Stimulated activated CD8-positive, alpha-beta memory T cell treated with anti-CD3 and anti-CD28 coated beads, Interleukin-7, amount 100 ng/mL, for 1 hour (primary cell): ENCODE data around the gene P2RX1.

Experiments
- DNase-seq, 2 donors: peaks; one replicate each; pipeline ENCODE4 v3.0.0-alpha.2; 2020; ENCODE audit warnings: low read depth in 2 of 2

Gene P2RX1

DNA sequence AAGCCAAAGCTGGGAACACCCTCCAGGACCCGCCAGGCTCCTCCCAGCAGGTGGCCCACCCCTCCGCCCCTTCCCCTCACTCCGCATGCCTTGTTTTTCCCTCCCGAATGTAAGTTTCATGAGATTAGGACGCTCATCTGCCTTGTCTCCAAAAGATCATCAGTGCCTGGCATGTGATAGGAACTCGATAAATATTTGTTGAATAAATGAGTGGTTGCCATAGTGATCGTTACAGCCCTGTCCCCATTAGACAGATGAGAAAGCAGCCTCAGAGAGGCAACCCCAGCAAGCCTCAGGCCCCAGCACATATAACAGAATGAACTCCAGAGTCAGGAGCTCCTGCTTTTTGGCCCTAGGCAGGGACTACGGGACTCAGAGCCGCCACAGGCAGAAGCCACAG is 28.5 kb downstream of the P2RX1 start:
- no peak for DNase-seq

DNA sequence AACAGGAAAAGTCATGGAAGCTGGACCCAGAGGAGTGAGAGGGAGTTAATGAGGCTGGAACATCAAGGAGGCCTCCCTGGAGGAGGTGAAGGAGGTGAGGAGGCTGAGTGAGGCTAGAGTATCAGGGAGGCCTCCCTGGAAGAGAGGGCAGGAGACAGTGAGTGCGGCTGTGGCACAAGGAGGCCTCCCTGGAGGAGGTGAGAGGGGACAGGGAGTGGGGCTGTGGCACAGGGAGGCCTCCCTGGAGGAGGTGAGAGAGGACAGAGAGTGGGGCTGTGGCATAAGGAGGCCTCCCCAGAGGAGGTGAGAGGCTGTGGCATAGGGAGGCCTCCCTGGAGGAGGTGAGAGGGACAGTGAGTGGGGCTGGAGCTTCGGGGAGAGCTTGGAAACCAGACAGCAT is 28.9 kb downstream of the P2RX1 start:
- DNase-seq: no peak

DNA sequence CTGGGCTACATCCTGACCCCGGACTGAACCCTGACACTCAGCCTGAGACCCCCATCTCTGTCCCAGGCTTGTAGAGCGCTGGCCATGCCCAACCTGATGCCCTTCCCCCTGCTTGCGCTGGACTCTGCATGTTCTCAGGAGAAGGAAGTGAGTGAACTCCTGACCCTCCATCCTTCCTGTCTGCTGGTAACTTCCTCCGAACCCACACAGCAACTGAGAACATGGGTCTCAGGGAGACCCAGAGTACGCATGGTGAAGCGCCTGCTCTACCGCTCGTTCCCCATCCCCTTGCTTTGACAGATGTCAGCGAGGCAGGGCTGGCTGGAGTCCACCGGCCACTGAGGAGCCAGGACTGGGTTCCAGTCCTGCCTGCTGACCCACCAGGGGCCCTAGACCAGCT is 29.5 kb downstream of the P2RX1 start:
- no peak for DNase-seq

DNA sequence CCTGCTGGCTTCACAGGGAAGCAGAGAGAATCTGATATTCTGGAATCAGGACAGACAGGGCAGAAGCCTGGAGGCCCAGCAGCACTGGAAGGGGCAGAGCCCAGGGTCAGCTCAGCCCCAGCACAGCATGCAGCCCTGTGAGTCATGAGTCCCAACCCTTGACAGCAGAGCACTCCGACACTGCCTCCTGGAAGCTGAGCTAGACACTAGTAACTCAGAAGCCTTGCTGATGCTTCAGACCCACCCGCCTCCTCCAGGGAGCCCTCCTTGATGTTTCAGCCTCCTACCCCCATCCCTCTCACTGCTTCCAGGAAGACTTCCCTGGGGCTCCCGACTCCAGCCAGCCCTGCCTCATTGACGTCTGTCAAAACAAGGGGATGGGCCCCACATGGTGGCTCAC is 30.3 kb downstream of the P2RX1 start:
- no peak for DNase-seq

DNA sequence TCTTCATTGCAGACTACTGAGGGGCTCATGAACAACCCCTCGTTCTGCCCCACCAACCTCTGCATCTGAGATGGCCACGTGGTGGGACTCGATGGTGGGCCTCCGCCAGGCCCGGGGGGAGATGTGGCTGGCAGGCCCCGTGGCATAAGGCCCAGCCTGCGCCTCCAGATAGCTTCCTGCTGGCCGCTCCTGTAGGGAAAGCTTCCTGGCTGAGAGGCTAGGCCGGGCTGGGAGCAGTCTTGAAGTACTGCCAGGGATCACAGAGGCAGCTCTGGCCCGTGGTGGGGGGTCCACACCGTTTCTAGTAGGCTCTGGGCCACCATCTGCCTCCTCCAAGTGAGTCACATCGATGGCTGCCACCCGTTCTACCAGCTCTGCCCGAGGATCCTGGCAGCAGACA is 31.0 kb downstream of the P2RX1 start:
- no peak for DNase-seq

DNA sequence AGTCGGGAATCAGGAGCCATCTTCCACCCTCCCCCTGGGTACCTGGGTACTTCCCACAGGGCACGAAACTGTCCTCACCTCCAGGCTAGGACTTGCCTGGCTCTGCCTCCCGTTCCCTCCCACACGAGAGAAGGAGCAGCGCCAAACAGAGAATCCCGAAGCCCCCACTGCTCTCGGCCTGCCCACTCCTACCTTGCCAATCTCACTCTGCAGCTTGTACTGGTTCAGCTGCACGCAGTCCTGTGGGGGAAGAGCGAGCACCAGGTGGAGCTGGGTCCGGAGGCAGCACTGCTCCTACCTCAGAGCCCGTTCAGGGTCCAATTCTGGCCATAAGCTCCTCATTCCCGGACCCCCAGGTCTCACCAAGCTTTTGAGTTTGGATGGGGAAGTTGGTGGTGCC is 32.1 kb downstream of the P2RX1 start:
- no peak for DNase-seq

DNA sequence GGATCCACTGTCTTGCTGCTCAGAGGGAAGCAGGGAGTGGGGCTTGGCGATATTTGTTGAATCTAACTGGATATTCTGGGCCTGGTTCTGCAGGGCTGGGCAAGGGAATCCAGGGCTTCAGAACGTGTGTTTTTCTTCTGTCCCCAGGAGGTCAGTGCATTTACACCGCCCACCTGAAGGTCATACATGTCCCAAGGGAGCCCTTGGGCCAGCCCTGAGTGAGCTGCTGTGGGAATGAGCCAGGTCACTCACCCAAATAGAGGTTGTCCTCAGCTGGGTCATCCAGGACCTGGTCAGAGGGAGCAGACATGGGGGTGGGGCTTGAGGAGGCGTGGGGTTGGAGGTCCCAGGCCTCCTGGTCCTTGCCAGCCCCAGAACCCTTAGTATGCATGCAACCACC is 34.0 kb downstream of the P2RX1 start:
- DNase-seq: no peak

DNA sequence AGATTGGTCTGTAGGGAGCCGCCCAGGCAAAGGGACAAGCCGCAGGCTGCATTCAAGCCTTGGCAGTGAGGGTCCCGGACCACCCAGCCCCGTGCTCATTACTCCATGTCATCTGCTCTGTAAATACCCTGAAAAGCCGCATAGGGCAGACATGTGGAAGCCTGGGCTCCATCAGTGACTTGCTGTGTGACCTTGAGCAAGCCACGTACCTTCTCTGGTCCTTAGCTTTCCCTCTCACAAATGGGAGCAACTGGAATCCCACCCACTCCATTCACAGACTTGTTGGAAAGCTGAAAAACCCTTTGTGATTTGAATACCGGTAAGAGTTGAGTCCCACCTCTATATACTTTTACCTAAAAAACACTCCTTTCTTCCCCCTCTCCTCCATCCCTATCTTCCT is 35.3 kb downstream of the P2RX1 start:
- DNase-seq: no peak

DNA sequence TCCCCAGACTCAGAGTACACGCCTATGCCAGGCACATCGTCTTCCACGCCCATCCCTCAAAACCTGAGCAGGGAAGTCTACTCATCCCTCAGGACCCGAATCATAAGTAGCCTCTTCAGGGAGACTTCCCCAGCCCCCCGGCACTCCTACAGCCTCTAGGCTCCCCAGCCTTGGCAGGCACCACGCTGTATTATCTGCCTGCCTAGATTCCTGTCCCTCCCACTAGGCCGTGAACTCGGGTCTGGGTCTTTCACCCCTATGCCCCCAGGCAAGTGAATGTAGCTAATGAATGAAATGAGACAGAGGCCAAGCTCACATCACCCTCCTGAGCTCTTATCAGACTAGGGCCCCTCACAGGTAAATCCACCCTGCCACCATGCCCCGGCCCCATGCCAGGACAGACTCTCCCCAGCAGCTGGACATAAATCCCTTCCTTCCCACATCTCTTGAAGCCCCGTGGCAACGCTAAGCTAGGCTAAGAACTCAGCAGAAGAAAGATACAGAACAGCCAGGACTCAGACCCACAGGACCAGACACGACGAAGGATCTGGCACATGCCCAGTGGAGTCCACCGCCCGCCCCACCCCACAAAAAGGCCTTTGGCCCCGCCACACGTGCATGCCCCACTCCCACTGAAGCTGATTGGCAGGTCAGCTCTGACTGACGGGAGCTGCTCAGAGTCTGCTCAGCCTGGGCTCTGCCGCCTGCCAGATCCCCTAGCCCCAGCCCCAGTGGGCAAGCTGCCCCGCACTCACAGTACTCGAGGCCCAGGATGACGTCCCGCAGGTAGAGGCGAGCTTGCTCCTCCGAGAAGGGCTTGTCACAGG is 36.5 kb downstream of the P2RX1 start:
- no peak for DNase-seq

DNA sequence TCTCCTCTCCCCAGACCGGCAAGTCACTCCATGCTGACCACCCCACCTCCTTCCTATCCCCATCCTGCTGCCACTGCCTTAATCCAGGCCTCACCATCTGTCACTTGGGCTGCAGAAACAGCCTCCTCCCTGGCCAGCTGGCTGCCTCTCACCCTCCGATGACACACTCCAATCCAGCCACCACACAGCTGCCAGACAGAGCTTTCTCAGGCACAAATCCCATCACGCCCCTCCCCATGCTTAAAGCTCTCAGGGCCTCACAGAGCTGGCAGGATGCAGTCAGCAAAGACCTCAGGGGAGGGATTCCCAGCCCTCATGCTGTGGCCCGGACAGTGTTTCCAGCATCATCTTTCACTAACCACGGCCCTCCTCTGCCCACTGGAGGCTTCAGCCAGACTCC is 37.1 kb downstream of the P2RX1 start:
- DNase-seq: no peak

DNA sequence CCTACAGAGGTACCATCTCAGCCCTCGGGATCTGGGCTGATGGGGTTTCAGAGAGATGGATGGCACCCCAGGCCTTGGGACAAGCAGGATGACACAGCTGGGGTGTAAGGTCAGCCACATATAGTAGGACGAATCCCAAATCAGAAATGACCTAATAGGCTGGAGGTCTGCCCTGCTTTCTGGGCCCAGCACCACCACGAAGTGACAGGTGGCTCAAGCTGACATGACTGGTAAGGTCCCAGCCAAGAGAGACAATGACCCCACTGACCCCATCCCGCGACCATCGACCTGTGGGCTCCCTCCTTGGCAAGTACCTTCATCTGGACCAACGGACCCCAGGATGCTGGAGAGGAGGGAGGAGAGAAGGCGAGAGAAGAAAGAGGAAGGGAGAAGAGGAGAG is 39.0 kb downstream of the P2RX1 start:
- DNase-seq: no peak

DNA sequence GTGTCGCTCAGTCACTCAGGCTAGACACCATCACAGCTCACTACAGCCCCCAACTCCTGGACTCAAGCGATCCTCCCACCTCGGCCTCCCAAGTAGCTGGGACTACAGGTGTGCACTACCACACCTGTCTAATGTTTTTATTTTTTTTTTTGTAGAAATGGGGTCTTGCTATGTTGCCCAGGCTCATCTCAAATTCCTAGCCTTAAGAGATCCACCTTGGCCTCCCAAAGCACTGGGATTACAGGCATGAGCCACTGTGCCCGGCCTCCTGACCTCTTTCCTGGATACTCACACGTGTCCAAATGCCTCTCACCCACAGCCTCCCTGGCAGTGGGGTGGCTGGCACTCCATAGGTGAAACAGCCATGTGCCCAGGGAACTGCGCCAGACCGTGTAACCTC is 40.9 kb downstream of the P2RX1 start:
- no peak for DNase-seq

DNA sequence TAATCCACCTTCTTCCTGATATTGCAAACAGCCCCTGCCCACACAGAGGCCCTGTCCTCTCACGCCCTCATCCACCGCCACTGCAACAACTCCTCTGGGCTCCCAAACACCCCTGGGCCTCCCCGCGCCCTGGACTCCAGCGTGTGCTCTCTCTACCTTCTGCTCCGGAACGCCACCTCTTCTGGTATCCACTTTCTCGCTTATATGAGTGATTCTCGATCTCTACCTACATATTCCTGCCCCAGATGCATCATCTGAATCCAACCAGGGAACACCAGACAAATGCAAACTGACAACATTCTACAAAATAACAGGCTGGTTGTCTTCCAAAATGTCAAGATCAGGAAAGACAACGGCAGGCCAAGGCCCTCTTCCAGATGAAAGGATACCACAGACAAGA is 42.4 kb downstream of the P2RX1 start:
- DNase-seq: no peak

DNA sequence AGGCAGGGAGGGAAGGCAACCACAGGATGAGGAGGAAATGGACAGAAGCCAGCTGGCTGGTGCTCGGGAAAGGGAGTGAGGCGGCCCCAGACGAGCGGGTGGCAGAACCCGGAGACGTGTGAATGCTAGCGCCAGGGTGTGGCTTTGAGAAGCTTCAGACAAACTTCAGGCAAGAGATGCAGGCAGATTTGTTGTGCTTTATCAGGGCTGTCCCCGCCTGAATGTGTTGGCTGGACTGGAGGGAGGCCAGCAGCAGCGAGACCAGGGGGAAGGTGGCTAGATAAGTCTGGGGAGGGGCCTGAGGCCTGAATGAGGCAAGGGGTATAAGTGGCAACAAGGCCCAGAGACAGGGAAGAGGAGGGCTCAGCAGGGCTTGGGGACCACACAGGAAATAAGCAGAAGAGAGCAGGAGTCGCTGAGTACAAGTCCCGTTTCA is 45.4 kb downstream of the P2RX1 start:
- no peak for DNase-seq

DNA sequence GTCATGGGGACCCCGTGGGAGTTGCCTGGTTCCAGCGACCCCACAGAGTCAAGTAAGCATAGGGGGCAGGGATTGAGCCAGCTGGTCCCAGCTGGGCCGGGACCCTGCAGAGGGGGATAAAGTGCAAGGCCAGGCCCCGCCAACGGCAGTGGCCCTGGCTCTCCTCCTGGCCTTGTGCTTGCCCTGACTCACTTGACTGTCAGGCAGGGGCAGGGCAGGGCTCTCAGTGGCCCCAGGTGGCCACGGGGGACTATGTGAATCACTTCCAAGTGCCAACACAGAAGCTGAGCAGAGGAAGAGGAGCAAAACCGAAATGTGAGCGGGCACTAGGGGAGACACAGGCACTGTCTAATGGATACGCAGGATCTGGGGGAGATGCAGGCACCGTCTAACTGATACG is 48.7 kb downstream of the P2RX1 start:
- no peak for DNase-seq

DNA sequence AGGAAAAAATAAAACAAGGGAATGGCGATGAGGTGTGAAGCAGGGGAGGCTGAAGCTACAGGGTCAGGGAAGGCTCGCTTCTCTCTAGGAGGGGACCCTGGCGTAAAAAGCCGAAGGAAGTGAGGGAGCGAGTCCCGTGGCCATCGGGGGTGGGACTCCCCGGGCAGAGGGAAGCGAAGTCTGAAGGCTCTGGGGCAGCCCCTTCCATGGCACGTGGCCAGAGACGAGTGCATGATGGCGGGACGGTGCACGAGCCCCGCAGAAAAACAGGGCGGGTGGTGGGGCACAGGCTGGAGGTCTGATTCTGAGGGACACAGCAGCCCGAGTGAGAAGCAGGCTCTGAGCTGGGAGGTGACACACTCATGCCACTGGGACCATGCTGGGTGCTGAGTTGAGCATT is 49.2 kb downstream of the P2RX1 start:
- no peak for DNase-seq

DNA sequence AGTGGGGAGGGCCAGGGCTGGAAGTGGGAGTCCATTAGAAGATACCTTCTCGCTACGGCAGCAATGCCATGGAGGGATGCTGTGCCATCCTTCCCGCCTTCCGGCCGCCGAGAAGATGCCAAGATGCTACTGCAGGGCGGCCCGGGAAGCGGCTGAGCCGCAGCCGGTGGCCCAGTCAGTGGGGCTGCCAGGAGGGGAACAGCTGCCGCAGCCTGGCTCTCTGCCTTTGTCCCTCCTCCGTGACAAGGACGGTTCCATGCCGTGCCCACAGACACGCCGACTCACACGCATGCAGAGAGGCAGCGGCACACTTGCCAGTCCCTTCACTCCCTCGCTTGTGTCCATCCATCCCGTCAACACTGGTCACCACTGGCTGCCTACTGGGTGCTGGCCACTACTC is 50.0 kb downstream of the P2RX1 start:
- DNase-seq: no peak

DNA sequence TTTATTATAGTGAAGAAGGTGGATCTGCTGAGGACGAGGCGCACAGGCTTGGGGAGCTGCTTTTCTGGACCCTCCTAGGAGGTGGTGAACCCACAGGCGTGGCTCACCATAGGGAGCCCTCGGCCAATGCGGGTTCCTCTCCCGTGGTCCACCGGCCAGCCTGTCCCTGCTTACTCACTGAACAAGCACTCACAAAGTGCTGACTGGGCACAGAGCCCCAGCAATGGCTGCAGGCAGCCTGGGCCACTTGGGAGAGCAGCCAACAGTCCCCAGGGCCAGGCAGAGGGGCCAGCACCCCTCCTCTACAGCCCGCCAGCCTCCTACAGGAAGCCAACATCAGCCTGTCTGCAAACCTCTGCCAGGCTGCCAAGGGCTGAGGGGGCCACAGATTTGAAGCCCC is 51.1 kb downstream of the P2RX1 start:
- no peak for DNase-seq

DNA sequence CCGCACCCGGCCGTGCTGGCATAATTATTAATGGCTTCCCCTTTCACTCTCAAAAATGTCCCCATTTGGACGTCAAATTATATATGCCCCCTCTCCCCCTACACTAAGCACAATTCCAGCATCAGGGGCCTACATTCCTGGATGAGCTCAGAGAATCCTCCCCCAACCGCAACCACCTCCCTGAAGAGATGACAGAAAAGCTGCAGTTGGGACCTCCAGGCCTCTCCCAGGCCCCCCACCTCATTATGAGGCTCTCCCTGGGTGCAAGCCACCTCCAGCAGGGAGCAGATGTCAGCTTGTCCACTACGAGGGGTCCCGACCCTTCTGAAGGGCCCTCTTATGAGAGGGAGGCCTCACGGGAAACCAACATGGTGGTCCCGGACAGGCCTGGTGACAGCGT is 51.7 kb downstream of the P2RX1 start:
- DNase-seq: no peak

DNA sequence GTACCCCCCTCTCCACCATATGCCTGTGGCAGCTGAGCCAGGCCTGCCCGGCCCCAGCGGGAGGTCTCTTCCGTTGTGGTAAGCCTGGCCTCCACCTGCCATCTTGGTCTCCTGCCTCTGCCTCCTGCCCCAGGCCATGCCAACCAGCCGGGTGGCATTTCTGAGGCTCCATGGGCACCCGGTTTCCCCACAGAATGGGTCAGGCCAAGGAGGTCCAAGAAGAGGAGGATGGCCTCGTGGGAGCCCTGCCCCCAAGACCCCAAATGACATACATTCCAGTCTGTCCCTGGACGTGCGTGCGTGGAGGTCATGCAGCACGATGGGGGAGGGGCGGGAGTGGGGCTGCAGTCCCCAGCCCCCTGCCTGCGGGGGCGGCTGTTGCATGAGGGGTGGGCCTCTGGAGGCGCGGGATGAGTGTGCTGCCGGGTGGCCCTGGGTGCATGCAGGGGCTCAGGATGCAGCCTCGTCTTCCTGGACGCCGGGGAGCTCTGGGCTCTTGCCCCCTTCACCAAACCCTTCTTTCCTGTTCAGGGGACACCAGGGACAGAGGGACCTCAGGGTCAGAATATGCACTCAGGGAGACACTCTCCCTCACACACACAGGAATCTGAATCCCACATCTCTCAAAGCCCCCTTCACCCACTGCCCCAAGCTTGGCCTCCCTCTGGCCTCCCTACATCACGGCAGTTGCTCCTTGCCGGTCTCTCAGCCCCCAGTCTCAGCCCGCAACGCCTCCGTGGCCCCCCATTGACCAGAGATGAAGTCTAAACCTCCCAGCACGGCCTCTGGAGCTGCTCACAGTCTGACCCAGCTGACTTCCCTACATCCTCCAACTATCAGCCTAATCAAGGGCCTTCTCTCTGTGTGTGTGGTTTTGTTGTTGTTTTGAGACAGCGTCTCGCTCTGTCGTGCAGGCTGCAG is 54.2 kb downstream of the P2RX1 start:
- DNase-seq: no peak

DNA sequence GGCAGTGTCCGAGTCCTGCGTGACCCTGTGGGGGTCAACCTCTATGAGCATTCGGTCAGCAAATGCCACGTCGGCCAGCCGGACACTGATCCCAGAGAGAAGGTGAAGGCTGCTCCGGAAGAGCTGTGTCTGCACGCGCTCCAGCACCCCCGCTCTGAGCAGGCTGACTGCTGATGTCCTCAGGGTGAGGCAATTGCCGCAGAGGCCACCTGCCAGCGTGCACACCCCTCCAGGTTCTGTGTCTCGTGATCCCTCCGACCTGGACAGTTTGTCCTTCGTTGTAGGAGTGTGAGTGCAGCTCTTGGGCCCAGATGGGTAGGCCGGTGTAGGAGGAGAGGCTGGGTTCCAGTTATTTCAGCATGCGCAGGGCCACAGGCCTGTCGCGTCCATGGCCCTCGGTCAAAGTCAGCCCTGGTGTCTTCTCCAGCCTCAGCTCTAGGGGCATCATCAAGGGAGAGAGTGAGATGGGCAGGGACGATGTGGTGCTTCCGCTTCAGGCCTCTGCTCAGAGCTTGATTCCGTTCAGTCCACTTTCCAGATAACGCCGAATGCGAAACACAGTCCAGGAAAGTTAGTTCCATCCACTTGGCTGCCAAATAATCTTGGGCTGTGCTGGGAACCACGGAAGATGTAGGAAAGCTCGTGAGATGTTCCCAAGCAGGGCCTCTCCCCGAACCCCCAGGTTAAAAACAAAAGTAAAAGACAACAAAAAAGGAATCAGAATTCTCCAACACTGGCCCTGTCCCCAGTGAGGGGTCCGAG is 55.1 kb downstream of the P2RX1 start:
- DNase-seq: no peak

DNA sequence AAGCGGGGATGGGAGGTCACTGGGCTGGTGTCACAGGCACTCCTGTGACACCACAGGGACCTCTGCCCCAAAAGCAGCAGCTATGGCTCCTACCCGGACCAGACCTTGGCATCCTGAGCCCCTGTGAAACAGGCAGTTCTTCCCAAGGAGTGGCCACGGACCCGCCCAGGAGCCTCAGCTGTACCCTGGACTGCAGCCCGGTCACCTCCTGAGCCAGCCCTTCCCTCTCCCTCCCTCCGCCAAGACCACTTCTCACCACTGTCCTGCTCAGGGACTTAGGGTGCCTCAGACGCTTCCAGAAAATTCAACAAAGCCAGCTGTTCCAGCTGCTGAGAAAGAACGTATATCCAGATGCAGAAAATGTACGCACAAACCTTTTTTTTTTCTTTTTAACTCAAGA is 56.3 kb downstream of the P2RX1 start:
- no peak for DNase-seq
